Stimulated activated effector memory CD8-positive, alpha-beta T cell treated with anti-CD3 and anti-CD28 coated beads, Interleukin-12 subunit alpha, Interleukin-12 subunit beta, amount 100 ng/mL, for 72 hours (primary cell): ENCODE measurements around the gene MFSD2B.
"Not testable (repeated sequence)": the region's sequence is repeated elsewhere in the genome, so short reads cannot be mapped to it uniquely, and the experiment has no call there.

Experiments
- ATAC-seq: fragments of 150-1000 bp; cut with Tn5 transposase; 2 replicates; pipeline ENCODE4 v1.10.0; 2021
- DNase-seq, 2 donors: peaks; one replicate each; pipeline ENCODE4 v3.0.0; 2021 to 2022; ENCODE audit warnings: low spot score in 2 of 2
- H3K27ac Mint-ChIP-seq: one replicate; pipeline ENCODE4 v1.8.0; 2022; ENCODE audit warnings: mild to moderate bottlenecking, mixed read lengths
- H3K36me3 Mint-ChIP-seq: one replicate; pipeline ENCODE4 v1.8.0; 2022; ENCODE audit warnings: mild to moderate bottlenecking, mixed read lengths
- H3K4me1 Mint-ChIP-seq: one replicate; pipeline ENCODE4 v1.8.0; 2022; ENCODE audit warnings: mixed read lengths
- H3K4me3 Mint-ChIP-seq: one replicate; pipeline ENCODE4 v1.8.0; 2022; ENCODE audit warnings: mild to moderate bottlenecking, mixed read lengths
- H3K9me3 Mint-ChIP-seq: one replicate; pipeline ENCODE4 v1.8.0; 2022; ENCODE audit warnings: mixed read lengths

MFSD2B gene, protein sequence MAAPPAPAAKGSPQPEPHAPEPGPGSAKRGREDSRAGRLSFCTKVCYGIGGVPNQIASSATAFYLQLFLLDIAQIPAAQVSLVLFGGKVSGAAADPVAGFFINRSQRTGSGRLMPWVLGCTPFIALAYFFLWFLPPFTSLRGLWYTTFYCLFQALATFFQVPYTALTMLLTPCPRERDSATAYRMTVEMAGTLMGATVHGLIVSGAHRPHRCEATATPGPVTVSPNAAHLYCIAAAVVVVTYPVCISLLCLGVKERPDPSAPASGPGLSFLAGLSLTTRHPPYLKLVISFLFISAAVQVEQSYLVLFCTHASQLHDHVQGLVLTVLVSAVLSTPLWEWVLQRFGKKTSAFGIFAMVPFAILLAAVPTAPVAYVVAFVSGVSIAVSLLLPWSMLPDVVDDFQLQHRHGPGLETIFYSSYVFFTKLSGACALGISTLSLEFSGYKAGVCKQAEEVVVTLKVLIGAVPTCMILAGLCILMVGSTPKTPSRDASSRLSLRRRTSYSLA

DNA sequence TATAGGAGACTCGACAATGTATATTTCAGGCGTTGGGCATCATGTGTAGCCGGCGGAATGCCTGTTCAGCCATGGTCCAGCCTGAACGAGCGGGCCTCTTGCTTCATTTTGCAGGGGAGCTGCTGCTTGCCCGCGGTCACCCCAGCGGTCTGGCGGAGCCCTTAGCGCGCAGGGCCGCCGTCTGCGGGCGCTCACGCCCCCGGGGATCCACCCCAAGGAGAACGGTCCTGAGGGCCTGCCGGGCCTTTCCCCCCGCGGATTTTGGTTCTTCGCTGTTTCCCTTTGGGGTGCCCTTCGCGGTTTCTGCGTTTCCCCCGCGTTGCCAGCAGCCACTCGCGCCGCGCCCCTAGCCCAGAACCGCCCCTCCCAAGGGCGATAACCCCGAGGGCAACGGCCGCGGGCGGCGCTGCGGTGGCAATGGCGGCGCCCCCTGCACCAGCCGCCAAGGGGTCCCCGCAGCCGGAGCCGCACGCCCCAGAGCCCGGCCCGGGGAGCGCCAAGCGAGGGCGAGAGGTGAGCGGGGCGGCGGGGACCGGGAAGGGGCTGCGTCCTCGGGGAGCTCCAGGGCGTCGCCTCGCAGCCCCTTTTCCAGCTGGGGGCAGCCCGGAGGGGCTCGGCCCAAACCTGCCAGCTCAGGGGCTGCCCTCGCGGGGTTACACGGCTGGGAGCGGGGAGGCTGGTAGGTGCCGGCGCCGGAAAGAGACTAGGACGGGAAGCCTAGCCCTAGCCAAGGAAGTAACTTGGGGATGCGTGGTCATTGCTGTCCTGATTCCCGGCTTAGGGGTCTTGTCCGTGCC is at the start of gene MFSD2B:
MFSD2B (plus strand) TSS at position 406 of the 797 bp plus-strand sequence; CDS start at position 418, 12 bp downstream.
- Mint-ChIP-seq H3K27ac (no peak within 1 kb of the TSS), H3K4me1 (peaks cover 8% of the 10 kb centered on the region), H3K36me3 (no peaks in the 10 kb centered on the region), H3K4me3 (no peak within 1 kb of the TSS), H3K9me3 (no peaks in the 10 kb centered on the region)
- peak; percentile 39 for ATAC-seq
- DNase-seq, result no peak

DNA sequence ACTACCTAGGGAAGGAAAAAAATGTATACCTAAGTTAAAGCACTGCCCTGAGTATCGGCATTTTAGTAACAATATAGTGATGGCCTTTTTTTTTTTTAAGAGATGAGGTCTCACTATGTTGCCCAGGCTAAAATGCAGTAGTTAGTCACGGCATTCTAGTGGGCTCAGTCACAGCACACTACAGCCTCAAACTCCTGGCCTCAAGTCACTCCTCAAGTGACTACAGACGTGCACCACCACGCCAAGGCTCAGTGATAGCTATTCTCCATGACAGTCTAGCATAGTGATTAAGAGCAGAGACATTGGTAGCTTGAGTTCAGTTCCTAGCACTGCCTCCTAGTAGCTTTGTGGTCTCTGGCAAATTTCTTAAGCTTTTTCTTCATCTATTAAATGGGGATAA is 42.0 kb upstream of the MFSD2B start:
- H3K27ac Mint-ChIP-seq, result no peak overlapping the region
- no peak for ATAC-seq
- H3K4me1 Mint-ChIP-seq, result no peaks in the 10 kb centered on the region
- H3K36me3 Mint-ChIP-seq, result peaks cover 18% of the 10 kb centered on the region
- H3K4me3 Mint-ChIP-seq, result no peak overlapping the region
- DNase-seq, result no peak
- H3K9me3 Mint-ChIP-seq, result no peaks in the 10 kb centered on the region

DNA sequence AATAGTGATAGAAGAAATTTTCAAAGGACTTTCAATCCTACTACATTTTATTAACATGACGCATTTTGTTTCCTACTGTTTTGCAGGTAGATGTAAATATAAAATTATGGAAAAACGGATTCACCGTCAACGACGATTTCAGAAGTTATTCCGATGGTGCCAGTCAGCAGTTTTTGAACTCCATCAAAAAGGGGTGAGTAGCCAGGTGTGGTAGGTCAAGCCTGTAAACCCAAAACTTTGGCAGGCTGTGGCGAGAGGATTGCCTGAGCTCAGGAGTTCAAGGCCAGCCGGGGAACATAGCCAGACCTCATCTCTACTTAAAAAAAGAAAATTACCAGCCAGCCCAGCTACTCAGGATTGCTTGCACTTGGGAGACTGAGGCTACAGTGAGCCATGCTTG is 33.0 kb upstream of the MFSD2B start:
- Mint-ChIP-seq H3K36me3 (peaks cover 41% of the 10 kb centered on the region), H3K9me3 (no peaks in the 10 kb centered on the region), H3K27ac (no peak overlapping the region), H3K4me3 (no peak overlapping the region), H3K4me1 (no peaks in the 10 kb centered on the region)
- DNase-seq (no peak), ATAC-seq (no peak)

DNA sequence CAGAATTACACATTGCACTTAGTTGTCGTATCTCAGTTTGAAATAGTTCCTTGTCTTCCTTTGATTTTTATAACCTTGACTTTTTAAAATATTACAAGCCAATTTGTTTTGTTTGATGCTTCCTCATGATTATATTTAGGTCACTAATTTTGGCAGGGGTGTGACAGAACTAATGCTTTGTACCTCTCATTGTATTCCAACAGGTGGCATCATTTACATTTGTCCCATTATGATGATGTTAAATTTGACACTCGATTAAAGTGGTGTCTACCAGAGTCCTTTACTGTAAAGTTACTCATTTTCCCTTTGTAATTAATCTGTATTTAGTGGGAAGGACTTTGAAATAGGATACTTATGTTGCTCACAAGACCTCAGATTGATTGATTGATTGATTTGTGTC is 21.5 kb upstream of the MFSD2B start:
- Mint-ChIP-seq H3K9me3 (no peaks in the 10 kb centered on the region), H3K4me1 (no peaks in the 10 kb centered on the region), H3K27ac (no peak overlapping the region), H3K36me3 (peaks cover 19% of the 10 kb centered on the region), H3K4me3 (no peak overlapping the region)
- DNase-seq (no peak), ATAC-seq (no peak)

DNA sequence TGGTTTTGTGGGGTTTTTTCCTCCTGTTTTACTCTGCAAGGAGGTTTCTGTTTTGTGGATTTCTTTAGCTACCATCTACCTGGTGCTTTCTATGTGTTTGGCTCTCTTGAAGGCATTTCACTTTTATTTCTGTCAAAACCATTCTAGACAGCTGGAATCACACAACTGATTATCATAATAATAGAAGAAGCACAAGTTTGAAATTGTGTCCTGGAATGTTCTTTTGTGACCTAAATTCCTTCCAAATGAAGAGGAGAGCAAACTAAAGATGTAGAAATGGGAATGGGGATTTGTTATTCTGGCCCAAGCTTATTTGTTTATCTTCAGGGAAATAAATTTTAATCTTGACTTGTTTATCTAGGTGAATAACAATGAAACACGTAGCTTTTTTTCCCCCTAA is 17.0 kb upstream of the MFSD2B start:
- Mint-ChIP-seq H3K27ac (no peak overlapping the region), H3K4me3 (no peak overlapping the region), H3K36me3 (no peaks in the 10 kb centered on the region), H3K4me1 (no peaks in the 10 kb centered on the region), H3K9me3 (no peaks in the 10 kb centered on the region)
- DNase-seq (no peak), ATAC-seq (no peak)

DNA sequence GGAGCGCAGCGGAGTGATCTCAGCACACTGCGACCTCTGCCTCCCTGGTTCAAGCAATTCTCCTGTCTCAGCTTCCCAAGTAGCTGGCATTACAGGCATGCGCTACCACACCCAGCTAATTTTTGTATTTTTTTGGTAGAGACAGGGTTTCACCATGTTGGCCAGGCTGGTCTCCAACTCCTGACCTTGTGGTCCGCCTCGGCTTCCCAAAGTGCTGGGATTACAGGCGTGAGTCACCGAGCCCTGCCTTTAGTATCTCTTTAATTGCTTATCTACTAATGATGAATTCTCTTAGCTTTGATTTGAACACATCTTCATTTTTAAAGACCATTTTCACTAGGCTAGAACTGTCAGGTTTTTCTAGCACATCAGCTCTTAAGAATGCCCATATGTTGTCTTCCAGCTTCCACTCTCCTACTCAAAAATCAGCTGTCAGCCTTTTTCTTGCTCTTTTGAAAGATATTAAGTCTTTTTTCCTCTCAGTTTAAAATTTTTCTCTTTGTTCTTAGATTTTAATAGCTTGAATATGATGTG is 16.1 kb upstream of the MFSD2B start:
- Mint-ChIP-seq H3K4me3 (no peak overlapping the region), H3K27ac (no peak overlapping the region), H3K4me1 (no peaks in the 10 kb centered on the region), H3K36me3 (peaks cover 4% of the 10 kb centered on the region), H3K9me3 (no peaks in the 10 kb centered on the region)
- DNase-seq (no peak), ATAC-seq (no peak)

DNA sequence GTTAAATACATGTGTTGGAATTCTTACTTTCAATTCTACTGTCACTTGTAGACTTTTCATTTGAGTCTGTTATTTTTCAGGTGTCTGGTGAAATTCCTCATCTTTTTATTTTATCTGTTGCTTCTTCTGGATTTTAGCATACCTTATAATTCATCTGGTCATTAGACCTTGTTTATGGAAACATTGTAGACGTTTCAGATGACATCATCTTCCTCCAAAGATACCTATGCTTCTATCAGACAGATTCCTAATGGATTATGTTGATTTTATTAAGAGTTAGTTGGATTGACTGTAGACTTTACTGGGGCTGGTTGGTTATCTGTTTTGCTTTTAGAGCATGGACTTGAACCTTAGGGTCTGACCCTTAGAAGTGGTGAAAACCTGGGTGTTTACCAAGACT is 15.3 kb upstream of the MFSD2B start:
- Mint-ChIP-seq H3K4me3 (no peak overlapping the region), H3K36me3 (peaks cover 7% of the 10 kb centered on the region), H3K27ac (no peak overlapping the region), H3K4me1 (no peaks in the 10 kb centered on the region), H3K9me3 (no peaks in the 10 kb centered on the region)
- ATAC-seq, result no peak
- no peak for DNase-seq

DNA sequence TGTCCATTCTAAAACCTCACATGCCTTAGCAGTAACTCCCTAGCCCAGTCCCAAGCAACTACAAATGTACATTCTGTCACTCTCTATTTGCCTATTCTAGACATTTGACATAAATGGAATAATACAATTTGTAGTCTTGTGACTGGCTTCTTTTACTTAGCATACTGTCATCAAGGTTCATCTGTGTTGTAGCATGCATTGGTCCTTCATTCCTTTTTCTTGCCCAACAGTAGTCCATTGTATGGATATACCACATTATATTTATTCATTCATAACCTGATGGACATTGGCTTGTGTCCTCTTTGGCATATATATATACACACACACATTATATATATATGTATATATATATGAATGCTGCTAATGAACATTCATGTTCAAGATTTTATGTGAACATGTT is 2.2 kb upstream of the MFSD2B start:
- peaks cover 8% of the 10 kb centered on the region for H3K4me1 Mint-ChIP-seq
- H3K27ac Mint-ChIP-seq, result no peak overlapping the region
- ATAC-seq, result no peak
- no peaks in the 10 kb centered on the region for H3K9me3 Mint-ChIP-seq
- H3K4me3 Mint-ChIP-seq, result no peak overlapping the region
- no peaks in the 10 kb centered on the region for H3K36me3 Mint-ChIP-seq
- no peak for DNase-seq

DNA sequence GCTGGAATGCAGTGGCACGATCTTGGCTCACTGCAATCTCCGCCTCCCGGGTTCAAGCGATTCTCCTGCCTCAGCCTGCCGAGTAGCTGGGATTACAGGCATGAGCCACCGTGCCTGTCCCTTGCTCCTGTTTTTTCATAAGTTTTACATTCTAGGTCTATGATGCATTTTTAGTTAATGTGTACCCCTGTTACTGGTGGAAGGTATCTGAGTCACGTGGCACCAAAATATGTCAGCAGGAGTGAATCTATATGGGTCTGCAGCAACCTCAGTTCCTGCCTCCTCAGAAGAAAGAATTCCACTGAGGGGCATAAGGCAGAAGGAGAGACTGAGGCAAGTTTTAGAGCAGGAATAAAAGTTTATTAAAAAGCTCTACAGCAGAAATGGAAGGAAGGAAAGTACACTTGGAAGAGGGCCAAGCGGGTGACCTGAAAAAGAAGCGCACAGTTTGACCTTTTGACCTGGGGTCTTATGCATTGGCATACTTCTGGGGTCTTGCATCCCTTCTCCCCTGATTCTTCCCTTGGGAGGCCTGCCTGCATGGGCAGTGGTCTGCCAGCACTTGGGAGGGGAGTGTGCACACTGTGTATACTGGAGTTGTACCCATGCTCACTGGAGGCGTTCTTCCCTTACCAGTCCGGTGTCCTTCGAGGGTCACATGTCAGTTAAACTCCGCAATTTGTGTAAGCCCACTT is 1.1 kb upstream of the MFSD2B start:
- Mint-ChIP-seq H3K4me3 (no peak overlapping the region), H3K36me3 (no peaks in the 10 kb centered on the region), H3K9me3 (no peaks in the 10 kb centered on the region), H3K4me1 (peaks cover 8% of the 10 kb centered on the region), H3K27ac (no peak overlapping the region)
- DNase-seq, result no peak
- ATAC-seq, result no peak

DNA sequence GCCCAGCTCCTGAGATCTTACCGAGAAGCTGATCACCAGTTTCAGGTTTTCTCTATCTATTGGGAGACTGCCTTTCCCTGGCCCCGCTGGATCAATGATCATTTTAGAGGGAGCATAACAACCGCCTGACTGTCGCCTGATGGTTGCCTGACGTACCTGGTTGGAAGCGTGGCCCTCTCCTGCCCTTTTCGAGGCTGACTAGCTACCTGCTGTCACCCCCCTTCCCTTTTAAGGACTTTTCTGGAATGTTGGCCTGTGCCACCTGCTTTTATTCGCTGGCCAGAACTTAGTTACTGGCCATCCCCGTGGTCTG is 562 bp upstream of the MFSD2B start:
- Mint-ChIP-seq H3K27ac (no peak overlapping the region), H3K4me1 (peaks cover 8% of the 10 kb centered on the region), H3K36me3 (no peaks in the 10 kb centered on the region), H3K4me3 (no peak overlapping the region), H3K9me3 (no peaks in the 10 kb centered on the region)
- no peak for DNase-seq
- no peak for ATAC-seq

DNA sequence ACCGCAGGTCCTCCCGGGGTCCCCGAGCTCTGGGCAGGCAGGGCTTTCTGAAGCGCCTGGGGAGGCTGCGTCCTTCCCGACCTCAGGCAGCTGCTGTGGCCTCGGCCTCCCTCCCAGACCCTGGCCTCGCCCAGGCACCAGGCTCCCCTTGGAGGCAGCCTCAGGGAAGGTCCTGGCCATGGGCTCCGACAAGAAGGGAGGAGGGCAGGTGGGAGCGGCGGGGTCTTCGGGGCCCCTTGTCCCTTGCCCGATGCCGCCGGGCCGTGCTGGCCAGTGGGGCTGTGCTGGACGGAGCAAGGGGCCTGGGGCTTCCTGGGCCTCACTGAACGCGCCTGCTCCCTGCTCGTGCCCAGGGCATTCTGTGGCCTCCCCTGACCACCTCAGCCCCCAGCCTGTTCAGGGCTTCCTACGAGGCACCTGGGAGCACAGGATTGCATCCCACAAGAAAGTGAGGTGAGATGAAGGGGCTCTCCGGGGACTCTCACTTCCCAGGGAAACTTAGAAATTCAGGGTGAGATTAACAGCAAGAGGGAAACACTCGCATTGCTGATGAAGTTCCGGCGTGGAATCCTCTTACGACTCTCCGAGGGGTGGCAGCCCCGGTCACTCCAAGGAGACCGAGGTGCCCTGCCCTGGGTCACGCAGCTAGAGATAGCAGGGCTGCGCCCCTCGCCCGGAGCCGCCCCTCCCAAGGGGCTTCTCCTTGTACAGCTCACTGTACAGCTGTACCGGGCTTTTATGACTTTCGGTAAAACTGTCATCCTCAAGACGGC is 778 bp downstream of the MFSD2B start:
- Mint-ChIP-seq H3K36me3 (no peaks in the 10 kb centered on the region), H3K9me3 (no peaks in the 10 kb centered on the region), H3K27ac (no peak overlapping the region), H3K4me3 (no peak overlapping the region), H3K4me1 (peaks cover 8% of the 10 kb centered on the region)
- no peak for DNase-seq
- peak; percentile 36 for ATAC-seq

DNA sequence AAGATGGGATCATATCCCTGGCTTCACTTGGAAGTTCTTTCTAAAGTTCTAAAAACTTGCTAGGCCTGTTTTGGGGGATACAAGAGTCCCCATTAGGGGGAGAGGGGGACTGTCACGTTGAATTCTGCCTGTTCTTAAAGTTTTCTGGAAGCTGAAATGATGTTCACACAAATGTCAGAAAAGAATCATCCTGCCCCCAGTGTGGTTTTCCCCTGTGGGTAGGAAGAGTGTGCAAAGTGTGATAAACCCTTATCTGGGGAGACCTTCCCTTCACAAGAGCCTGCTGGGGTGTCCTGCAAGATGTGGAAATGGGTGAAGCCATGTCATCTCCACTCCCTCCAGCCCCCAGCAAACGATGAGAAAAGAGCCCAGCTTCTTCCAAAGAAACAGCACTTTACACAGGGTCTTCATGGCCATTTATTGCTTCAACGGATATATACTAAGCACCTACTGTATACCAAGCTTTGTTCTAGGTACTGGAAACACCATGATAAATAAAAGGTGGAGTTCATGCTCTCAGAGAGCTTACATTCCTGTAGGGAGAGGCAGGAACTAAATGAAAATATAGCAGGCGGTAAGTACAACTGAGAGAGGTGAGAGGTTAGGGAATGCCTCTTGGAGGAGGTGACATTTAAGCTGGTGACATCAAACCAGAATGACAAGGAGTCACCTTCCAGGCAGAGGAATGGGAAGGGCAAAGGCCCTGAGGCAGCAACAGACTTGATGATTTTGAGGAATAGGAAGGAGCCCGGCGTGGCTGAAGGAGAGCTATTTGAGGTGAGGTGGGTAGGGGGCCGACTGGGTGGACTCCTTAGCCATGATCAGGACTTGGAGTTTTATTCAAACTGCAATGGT is 1.6 kb downstream of the MFSD2B start:
- Mint-ChIP-seq H3K4me3 (no peak overlapping the region), H3K4me1 (peaks cover 8% of the 10 kb centered on the region), H3K36me3 (no peaks in the 10 kb centered on the region), H3K9me3 (no peaks in the 10 kb centered on the region), H3K27ac (no peak overlapping the region)
- DNase-seq, result no peak
- no peak for ATAC-seq

DNA sequence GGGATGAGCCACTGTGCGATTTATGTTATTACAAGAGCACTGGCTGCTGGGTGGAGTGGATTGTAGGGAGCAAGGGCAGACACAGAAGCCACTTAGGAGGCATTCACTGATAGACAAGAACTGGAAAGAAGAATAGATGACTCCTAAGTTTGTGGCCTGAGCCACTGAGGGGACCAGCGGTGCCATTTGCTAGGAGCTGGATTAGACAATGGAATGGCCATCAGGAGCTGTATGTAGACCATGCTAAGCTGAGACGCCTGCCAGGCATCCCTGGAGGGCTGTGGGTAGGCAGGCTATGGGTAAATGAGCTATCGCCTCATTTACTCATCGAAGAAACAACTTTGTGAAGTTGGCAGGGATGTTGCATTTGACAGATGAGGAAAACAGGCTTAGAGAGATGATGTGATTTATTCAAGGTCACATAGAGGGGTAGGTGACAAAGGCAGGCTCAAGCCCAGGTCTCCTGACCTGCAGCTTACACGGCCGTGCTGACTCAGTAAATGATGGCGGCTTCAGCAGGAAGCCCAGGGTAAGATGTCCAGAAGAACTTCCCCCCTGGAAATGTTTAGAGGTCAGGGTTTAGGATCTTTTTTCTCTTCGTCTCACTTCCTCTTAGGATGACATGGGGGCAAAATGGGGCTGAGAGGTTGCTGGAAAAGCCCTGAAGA is 2.8 kb downstream of the MFSD2B start:
- Mint-ChIP-seq H3K4me3 (no peak overlapping the region), H3K27ac (no peak overlapping the region), H3K4me1 (peaks cover 8% of the 10 kb centered on the region), H3K36me3 (no peaks in the 10 kb centered on the region), H3K9me3 (no peaks in the 10 kb centered on the region)
- DNase-seq (no peak), ATAC-seq (no peak)

DNA sequence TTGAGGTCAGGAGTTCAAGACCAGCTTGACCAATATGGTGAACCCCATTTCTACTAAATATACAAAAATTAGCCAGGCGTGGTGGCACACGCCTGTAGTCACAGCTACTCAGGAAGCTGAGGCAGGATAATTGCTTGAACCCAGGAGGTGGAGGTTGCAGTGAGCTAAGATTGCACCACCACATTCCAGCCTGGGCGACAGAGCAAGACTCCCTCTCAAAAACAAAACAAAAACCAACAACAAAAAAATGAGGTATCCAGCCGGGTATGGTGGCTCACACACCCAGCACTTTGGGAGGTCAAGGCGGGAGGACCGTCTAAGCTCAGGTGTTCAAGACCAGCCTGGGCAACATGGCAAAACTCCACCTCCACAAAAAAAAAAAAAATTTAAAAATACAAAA is 5.0 kb downstream of the MFSD2B start:
- H3K4me1 Mint-ChIP-seq, H3K4me3 Mint-ChIP-seq, H3K36me3 Mint-ChIP-seq, H3K9me3 Mint-ChIP-seq, ATAC-seq, DNase-seq, H3K27ac Mint-ChIP-seq: not testable (repeated sequence)
